IPS-18c (cell line): ENCODE measurements around the gene PPIL6.
"Not testable (repeated sequence)": the region's sequence is repeated elsewhere in the genome, so short reads cannot be mapped to it uniquely, and the experiment has no call there.

Experiments
- H3K4me3 ChIP-seq: 2 replicates; pipeline ENCODE4 v1.7.0; 2013; ENCODE audit warnings: low read depth, mild to moderate bottlenecking, low read length, moderate library complexity; ENCODE audit not compliant: insufficient read depth
- H3K9me3 ChIP-seq: one replicate; pipeline ENCODE4 v1.6.1; 2013; ENCODE audit warnings: mild to moderate bottlenecking, low read length, moderate library complexity; ENCODE audit not compliant: control insufficient read depth, insufficient read depth

The PPIL6 gene

GRCh38 chr6:109383438-109383940 lies 56.9 kb downstream of the PPIL6 start:
- H3K4me3 ChIP-seq = peak overlapping the region; percentile 93; the same call in 1 of the 2 replicates
- no peaks in the 10 kb centered on the region for H3K9me3 ChIP-seq

- H3K9me3 ChIP-seq = no peaks in the 10 kb centered on the region
- H3K4me3 ChIP-seq = peak overlapping the region; percentile 93
Observed at GRCh38 chr6:109382576-109383437, 57.6 kb downstream of the PPIL6 start.

- Histone ChIP-seq H3K9me3 (no peaks in the 10 kb centered on the region), H3K4me3 (peak within 1 kb of the TSS; percentile 93)
Observed at GRCh38 chr6:109381747-109382575, 58.5 kb downstream of the PPIL6 start, which contains the start of gene CD164. Gene CD164, minus strand, starts transcription at chr6:109382467. Its CDS starts 89 bp downstream, at chr6:109382378.

- Histone ChIP-seq H3K4me3 (peak overlapping the region; percentile 93), H3K9me3 (no peaks in the 10 kb centered on the region)
Observed at GRCh38 chr6:109381061-109381746, 59.2 kb downstream of the PPIL6 start.

GRCh38 chr6:109379711-109380110 lies 60.7 kb downstream of the PPIL6 start:
- Histone ChIP-seq H3K4me3 (peak overlapping the region; percentile 93; the same call in 1 of the 2 replicates), H3K9me3 (no peaks in the 10 kb centered on the region)

- Histone ChIP-seq H3K4me3 (no peak overlapping the region), H3K9me3 (no peaks in the 10 kb centered on the region)
Observed at GRCh38 chr6:109377717-109378116, 62.7 kb downstream of the PPIL6 start.

- Histone ChIP-seq H3K9me3 (no peaks in the 10 kb centered on the region), H3K4me3 (no peak overlapping the region)
Observed at GRCh38 chr6:109374326-109374892, 66.0 kb downstream of the PPIL6 start.

GRCh38 chr6:109373762-109374161 lies 66.7 kb downstream of the PPIL6 start:
- H3K4me3 ChIP-seq = no peak overlapping the region
- H3K9me3 ChIP-seq = no peaks in the 10 kb centered on the region

- Histone ChIP-seq H3K9me3 (no peaks in the 10 kb centered on the region), H3K4me3 (no peak overlapping the region)
Observed at GRCh38 chr6:109373331-109373730, 67.1 kb downstream of the PPIL6 start.

GRCh38 chr6:109372130-109372529 lies 68.3 kb downstream of the PPIL6 start:
- H3K9me3 ChIP-seq = no peaks in the 10 kb centered on the region
- H3K4me3 ChIP-seq = no peak overlapping the region

- Histone ChIP-seq H3K9me3 (no peaks in the 10 kb centered on the region), H3K4me3 (no peak overlapping the region)
Observed at GRCh38 chr6:109370792-109371191, 69.6 kb downstream of the PPIL6 start.

GRCh38 chr6:109370336-109370735 lies 70.1 kb downstream of the PPIL6 start:
- H3K4me3 ChIP-seq = no peak overlapping the region
- H3K9me3 ChIP-seq = no peaks in the 10 kb centered on the region

- Histone ChIP-seq H3K4me3 (no peak overlapping the region), H3K9me3 (no peaks in the 10 kb centered on the region)
Observed at GRCh38 chr6:109369728-109370127, 70.7 kb downstream of the PPIL6 start.

GRCh38 chr6:109364382-109365078 lies 75.9 kb downstream of the PPIL6 start:
- H3K4me3 ChIP-seq, H3K9me3 ChIP-seq: not testable (repeated sequence)

GRCh38 chr6:109363753-109364152 lies 76.7 kb downstream of the PPIL6 start:
- Histone ChIP-seq H3K4me3 (no peak overlapping the region), H3K9me3 (no peaks in the 10 kb centered on the region)

- Histone ChIP-seq H3K4me3 (no peak overlapping the region), H3K9me3 (no peaks in the 10 kb centered on the region)
Observed at GRCh38 chr6:109362102-109362884, 78.1 kb downstream of the PPIL6 start.
